GM08714 (cell line): ENCODE results near the gene LRRC1.

Experiments used
- H3K4me3 ChIP-seq: fragments of 200-500 bp; sonication (Bioruptor generic); 2 replicates; pipeline ENCODE4 v1.5.1; 2014; ENCODE audit warnings: mild to moderate bottlenecking, low read length, inconsistent platforms
- ZNF274 ChIP-seq: IDR thresholded peaks from 2 replicates; pipeline ENCODE4 v1.6.1; 2012; ENCODE audit warnings: mild to moderate bottlenecking, low read depth, low read length

The LRRC1 gene

DNA sequence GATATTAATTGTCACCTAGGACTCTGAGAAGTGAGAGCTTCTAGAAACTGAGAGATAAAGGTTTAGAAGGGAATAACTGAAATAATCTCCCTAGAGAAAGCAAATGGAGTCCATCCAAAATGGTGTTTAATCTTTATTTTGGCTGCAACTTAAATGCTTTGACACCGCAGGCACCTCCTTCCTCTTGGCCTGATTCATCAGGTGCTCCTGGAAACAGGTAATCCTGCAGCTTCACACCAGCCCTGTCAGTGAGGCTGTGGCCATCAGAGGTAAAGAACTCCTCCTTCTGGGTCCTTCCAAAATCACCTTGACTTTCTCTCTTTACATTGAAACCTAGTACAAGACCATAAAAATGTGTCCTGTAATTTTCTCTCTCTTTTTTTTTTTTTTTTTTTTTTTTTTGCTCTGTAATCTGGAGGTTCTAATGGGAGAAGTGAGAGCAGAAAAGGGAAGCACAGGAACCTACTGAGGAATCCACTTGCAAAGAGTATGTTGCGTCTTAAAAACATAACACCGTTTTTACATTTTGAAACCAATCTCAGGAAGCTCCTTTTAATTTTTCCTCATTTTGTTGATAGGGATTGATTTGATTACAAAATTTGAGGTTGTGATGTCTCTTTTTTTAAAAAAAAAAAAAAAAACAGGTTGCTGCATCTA lies 124.2 kb downstream of the LRRC1 start:
- TF ChIP-seq ZNF274: no peak
- H3K4me3 ChIP-seq: no peak overlapping the region

DNA sequence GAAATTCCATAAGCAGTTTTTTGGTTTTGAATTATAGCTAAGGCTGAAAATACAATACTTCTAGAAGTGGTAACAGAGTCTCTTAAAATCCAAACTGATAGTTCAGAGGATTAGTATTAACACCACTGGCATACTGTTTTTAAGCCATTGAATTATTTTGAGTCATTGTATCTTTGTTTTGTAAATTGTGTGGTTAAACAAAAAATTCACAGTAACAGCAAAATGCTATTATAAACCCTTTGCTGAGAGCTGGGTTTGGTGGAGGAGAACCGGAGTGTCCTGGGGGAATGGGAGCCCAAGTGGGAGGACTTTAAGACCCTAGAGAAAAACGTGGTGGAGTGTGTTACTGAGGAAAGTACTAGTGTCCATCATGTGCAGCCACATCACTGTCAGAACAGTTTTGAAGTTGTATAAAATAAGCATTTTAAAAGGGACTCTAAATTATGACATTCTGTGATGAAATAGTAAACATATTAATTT lies 125.1 kb downstream of the LRRC1 start:
- no peak overlapping the region for H3K4me3 ChIP-seq
- no peak for TF ChIP-seq ZNF274

DNA sequence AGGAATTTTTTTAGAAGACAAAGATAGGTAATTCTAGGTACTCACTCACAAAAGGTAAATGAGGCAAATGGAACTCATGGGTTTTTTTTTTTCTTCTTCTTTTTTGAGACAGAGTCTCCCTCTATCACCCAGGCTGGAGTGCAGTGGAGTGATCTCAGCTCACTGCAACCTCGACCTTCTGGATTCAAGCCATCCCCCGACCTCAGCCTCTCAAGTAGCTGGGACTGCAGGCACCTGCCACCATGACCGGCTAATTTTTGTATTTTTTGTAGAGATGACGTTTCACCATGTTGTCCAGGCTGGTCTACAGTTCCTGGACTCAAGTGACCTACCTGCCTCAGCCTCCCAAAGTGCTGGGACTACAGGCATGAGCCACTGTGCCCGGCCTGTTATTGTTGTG lies 126.1 kb downstream of the LRRC1 start:
- no peak for TF ChIP-seq ZNF274
- no peak overlapping the region for H3K4me3 ChIP-seq

DNA sequence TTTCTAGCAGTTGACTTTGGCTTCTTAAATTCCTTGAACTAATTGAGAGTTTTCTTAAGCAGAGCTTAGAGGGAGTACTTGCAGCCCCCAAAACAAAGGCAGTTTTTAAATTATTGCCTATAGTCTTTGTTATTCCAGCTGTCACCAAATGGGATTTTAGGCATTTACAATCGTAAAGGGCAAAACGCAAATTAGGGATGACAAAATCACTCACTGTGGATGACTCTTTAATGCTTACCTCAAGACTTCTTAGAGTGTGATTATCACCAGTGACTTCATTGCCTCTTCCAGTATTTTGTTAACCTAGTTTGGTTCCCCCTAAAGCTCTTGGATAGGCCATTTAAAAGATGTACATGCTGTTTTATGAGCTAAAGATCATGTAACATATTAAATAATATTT lies 126.8 kb downstream of the LRRC1 start:
- no peak overlapping the region for H3K4me3 ChIP-seq
- no peak for TF ChIP-seq ZNF274

DNA sequence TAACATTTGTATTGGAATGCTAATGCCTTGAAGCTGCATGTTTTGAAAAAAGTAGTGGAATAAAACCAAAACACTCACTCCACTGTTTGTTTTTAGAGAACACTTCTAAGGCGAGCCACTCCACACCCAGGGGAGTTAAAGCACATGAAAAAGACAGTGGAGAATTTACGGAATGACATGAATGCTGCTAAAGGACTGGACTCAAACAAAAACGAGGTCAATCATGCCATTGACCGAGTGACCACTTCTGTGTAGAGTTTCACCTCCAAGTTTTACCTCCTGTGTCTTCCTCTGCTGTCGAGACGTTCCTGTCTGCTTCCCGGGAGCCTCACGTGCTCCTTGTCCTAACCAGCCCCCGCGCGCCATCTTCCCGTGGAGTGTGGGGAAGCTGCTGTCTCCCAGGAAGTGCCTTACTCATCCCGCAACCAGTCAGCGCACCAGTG lies 127.8 kb downstream of the LRRC1 start:
- no peak overlapping the region for H3K4me3 ChIP-seq
- TF ChIP-seq ZNF274: no peak

DNA sequence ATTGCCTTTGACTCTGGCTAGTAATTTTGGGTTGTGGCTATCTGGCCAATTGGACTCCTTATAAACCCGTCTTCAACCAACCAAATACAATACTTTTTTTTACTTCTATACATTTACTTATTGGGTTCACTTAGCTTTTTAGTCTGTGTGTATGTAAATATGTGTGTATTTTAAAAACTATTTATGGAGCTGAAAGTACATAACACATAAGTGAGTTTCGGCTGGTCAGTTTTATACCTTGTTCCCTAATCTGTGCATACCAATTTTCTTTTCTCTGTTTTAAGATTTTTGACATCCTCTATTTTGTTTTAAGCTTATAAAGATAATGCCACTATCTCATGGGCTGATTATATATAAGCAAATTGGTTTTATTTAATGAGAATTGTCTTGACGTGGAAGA lies 129.5 kb downstream of the LRRC1 start:
- no peak overlapping the region for H3K4me3 ChIP-seq
- no peak for TF ChIP-seq ZNF274

DNA sequence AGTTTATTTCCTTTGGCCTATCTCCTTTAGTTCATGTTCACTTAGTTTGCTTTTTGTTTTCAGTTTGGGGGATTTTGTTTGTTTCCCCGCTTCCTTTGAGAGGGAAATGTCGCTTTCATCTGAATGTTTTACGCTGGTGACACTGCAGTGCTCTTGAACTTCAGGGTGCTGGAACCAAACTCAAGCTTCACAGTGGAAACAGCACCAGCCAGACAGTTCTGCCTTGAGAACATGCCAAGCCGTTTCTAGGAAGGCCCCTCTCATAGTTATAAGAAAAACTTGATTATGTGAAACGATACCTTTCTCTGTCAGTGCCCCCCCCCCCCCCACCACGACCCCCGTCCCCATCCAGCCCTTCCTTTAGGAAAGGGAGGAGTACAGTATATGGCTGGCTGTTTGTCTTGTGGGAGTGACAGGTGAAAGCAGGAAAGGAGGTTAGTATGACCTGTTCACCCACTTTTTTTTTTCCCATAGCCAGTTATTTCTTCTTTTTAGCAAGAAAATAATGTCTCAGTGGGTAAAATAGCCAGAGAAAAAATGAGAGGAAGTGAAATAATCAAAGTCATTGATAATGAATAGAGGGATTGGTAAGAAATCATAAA lies 130.1 kb downstream of the LRRC1 start:
- no peak overlapping the region for H3K4me3 ChIP-seq
- TF ChIP-seq ZNF274: no peak

DNA sequence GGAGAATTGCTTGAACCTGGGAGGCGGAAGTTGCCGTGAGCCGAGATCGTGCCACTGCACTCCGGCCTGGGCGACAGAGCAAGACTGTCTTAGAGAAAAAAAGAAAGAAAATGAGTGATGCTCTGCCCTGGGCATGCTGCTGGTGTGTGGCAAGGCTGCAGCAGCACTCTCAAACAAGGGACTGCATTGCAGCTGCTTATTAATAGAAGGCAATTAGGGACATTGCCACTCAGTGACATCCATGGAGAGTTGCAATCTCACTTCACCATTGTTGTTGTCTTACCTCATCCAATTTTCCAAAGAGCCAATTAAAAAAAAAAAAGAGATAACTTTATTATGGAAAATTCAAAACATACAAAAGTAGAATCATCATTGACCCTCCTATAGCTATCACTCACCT lies 131.1 kb downstream of the LRRC1 start:
- H3K4me3 ChIP-seq: no peak overlapping the region
- no peak for TF ChIP-seq ZNF274

DNA sequence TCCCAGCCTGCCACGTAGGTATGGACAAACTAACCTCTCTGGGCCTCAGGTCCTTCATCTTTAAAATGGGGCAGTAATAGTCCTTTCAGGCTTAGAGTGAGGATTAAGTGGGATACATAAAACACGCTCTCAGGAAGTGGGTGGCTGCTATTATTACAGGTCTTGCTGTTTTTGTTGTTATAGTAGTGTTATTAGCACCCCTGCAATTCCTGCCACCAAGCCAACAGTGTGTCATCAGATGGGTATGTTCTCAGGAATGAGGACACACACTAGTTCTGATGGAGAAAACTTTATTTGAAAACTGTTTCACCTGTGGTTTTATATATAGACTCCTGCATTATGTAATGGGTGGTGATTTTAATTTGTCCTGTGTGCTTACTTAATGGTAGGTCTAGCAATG lies 131.7 kb downstream of the LRRC1 start:
- no peak overlapping the region for H3K4me3 ChIP-seq
- TF ChIP-seq ZNF274: no peak

DNA sequence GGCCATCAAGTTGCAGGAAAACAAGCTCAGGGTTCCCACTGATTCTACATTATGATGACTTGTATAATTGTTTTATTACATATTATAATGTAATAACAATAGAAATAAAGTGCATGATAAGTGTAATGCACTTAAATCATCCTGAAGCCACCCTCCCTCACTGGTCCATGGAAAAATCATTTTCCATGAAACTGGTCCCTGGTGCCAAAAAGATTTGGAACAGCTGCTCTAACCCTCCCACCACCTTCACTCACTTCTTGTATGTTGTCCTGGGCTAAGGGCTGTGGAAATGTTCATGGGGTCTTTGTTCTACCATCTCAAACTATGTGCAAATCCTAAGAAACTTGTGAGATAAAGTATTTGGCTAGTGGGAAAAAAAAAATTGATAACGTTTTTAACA lies 133.8 kb downstream of the LRRC1 start:
- H3K4me3 ChIP-seq: no peak overlapping the region
- no peak for TF ChIP-seq ZNF274

DNA sequence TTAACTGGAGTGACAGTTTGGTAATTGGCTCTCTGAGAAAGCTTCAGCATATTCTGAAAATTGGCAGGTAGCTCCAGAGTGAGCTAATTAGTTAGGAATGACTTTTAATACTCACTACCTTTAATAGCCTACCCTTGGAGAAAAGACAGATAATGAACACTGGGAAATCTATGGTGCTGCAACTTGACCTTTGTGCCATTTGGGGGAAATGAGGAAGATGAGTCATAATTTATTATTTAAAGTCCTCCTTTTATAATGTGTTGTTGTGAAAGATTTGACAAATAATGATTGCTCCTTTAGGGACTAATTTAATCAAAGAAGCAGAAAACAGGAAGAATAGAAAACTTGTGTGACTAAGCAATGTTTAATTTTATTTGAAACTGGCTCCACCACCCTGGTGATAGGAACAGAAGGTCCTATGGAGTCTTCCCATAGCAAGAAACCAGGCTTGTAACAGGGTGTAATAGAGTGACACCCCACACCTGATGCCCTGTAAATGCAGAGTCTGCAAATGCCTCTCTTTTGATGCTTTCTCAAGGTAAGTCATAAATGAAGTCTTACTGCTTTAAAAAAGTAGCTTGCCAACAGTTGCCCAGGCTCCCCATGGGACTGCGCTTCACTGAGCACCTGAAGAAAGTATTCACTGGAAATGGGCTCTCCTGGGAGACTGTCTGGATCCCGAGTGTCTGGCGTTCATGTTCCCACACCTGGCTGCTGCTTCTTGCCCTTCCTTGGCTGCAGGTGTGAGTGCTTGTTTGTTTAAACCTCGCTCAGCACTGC lies 134.4 kb downstream of the LRRC1 start:
- TF ChIP-seq ZNF274: no peak
- H3K4me3 ChIP-seq: no peak overlapping the region

DNA sequence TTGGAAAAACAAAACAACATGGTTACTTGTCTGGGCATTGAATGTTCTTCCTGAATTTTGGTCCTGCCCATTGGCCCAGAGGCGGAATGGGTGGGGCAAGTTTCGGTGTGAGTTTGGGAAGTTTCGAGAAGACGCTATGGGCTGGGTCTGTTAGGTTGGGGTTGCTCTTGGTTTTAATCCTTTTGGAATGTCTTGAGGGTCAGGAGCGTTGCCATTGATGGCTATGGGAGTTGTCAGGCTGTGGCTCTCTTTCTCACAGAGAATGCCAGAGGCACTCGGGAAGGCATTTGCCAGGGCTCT lies 135.0 kb downstream of the LRRC1 start:
- TF ChIP-seq ZNF274: no peak
- H3K4me3 ChIP-seq: no peak overlapping the region

DNA sequence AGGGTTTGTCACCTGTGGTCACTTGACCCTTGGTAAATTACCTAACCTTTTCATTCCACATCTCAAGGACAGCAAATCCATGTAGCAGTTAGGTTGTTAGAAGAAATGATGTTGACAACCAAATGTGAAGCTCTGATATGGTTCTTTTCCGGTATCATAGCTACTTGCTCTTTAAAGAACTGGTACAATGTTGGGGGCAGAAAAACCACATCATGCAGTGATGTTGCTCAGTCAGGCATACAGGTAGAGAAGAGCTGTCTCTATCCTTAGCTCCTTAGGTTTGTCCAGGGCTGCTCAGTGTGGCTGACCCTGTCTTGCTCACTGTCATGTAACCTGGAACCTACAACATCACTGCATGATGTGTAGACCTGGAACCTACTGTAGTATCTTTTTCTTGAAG lies 135.5 kb downstream of the LRRC1 start:
- no peak overlapping the region for H3K4me3 ChIP-seq
- TF ChIP-seq ZNF274: no peak

DNA sequence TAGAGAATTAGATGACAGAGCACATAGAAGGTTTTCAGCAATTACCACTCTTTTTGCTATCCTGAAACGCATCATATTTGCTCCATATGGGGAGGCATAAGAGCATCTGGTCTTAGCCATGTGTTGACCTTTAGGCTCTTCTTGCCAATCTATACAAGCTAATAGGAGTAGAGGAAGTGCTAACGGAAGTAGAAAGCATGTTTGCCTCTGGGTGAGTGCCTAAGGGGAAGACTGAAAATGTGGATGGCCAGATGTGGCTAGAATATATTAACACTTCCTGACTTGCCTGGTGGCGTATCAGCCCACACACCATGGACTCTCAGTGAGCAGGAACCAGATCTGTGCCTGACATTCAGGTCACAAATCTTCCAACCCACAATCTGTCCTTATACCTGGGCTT lies 136.3 kb downstream of the LRRC1 start:
- H3K4me3 ChIP-seq: no peak overlapping the region
- no peak for TF ChIP-seq ZNF274

DNA sequence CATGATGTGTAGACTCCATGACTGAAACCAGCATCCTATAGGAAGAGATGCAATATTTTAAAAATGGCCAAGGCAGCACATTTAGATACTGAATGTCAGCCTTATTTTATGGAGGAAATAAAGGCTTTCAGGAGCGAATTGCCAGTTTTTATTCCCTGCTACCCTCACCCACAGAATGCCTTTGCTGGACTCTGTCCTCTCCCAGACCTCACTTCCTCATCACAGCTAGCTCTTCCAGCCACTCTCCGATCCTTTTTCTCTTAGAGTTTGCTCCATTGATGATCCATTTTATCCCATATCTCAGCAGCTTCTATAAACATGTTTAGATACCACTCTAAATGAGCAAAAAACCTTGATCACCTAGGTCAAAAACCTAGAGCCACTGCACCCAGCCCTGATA lies 137.7 kb downstream of the LRRC1 start:
- H3K4me3 ChIP-seq: no peak overlapping the region
- no peak for TF ChIP-seq ZNF274
